Activated CD8-positive, alpha-beta memory T cell treated with anti-CD3 and anti-CD28 coated beads for 4 hours (primary cell): ENCODE measurements around the gene SLC9A9.
"Not testable (repeated sequence)": the region's sequence is repeated elsewhere in the genome, so short reads cannot be mapped to it uniquely, and the experiment has no call there.

Experiments used
- DNase-seq, 2 donors: peaks; one replicate each; pipeline ENCODE4 v3.0.0-alpha.2; 2020; ENCODE audit warnings: low read depth in 2 of 2

Gene SLC9A9

DNA sequence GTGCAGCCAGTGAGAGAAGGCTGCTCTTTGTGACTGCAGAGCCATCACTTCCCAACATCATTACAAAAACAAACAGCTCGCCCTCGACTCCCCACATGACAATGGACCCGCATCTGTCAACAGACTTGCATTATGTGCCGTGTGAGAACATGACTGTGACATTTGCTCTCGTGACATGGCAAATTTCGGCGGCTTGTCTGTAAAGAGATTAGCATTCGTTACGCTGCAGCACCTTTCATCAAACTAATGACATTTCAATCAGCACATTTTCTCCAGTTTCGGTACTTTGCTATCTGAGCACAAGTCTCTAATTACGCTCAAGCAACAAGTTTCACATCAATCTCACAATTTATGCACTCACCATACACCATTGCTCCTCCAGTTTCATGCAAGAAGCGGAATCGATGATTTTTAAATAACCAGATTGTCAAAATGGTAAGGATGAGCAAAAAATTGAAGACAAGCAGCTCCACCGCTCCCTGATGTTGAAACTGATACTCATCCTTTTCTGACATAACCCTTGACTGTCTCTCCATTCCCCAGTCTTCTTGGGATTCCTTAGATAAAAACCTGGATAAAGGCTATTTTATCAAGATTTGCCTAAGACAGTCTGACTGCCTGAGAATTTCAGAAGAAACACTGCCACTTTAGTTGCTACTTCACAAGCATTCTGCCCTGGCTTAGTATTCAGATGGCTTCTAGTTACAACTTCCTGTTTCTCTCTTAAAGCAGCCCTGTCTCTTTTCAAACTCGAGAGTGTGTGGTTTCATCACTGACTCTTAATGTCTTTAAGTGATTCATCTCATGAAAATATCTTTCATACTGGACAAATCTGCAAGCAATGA lies at the start of gene SLC9A9:
Gene SLC9A9, minus strand, starts transcription at position 682 of the 845 bp plus-strand sequence. Its CDS starts 146 bp downstream, at position 536.
- DNase-seq = no peak

- no peak for DNase-seq
Measured at GRCh38 chr3:143897576-143898295, 49.5 kb upstream of the SLC9A9 start.

GRCh38 chr3:143896486-143896885 lies 48.2 kb upstream of the SLC9A9 start:
- no peak for DNase-seq

DNA sequence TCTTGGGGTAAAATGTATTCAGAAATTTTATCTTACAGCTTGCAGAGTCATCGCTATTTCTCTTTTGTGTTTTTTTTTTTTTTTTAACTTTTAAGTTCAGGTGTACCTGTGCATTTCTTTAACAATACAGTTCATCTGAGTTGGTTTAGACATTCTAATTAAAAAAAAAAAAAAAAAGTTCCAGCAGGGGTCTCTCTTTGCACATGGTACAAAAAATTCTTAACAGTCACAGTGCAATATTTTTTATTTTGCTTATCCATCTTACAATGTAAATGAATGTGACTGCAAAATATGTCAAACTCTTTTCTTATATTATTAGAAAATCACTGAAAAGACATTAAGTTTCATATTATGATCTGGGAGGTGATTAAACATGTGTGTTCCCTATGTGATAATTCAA lies 47.5 kb upstream of the SLC9A9 start:
- no peak for DNase-seq

DNA sequence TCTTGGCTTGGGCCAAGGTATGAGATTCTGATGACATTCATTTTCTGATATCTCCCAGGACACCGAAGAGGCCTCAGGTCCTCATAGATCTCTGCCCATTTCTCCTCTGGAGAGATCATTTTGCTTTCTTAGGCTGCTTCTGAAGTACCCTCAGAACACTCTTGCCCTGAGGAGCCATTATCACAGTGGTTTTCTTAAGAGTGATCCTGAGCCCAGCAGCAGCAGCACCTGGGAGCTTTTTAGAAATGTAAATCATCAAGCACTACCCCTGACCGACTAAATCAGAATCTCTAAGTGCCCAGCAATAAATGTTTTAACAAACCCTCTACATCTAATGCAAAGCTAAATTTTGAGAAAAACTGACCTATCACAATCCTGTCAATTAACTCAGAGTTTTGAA lies 40.6 kb upstream of the SLC9A9 start:
- DNase-seq = no peak

DNA sequence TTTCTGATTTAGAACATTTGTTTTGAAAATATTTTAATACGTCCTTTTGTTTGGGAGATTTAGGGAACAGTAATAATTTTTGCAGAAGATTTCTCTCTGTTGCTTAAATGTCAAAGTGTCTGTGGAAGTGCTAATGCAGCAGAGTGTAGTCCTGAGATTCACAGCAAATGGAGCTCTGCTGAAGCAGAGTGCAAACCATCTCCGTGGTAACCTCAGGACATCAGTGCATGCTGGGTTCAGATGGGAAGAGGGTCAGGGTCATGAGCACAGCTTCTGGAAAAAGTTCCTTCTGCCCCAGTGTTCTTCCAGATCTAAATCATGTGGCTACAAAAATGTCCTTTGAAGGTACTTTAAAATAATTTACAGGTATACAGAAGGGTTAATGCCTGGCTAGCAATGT lies 39.9 kb upstream of the SLC9A9 start:
- DNase-seq = no peak

GRCh38 chr3:143885780-143886427 lies 37.6 kb upstream of the SLC9A9 start:
- no peak for DNase-seq

DNA sequence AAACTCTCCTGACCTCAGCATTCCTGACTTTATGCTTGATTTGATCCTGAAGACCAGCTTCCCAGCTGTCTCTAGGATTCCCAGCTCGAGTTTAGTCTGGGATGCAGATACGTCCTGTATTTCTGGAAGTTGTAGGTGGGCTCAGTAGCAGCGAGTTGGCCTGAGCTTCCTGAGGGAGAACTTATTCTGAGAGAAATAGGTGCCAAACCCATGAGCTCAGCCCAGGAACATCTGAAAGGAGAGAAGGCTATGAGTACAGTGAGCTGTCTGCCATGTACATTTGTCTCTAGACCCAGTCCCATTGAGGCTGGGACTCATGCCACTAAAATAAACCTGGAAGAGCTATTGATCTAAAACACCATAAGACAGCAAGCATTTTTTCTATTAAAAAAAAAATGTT lies 36.6 kb upstream of the SLC9A9 start:
- no peak for DNase-seq

DNA sequence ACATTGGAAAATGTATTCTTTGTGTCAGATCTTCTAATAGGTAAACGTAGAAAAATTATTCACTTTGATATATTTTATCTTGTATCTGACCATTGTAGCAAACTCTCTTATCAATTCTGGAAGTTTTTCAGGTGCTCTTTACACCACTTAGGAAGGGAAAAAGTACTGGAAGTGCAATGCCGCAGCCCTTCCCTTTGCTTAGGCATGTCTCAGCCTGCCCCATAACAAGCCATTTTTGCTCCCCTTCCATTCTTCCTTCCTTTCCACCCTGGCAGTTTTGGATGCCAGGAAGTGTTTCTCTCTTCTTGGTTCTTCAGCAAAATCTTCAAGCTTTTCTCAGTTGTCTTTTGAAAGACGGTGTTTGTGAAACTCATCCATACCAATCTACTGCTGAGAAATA lies 34.9 kb upstream of the SLC9A9 start:
- DNase-seq = no peak

GRCh38 chr3:143881095-143881494 lies 32.8 kb upstream of the SLC9A9 start:
- DNase-seq = no peak

- no peak for DNase-seq
Measured at GRCh38 chr3:143875546-143875945, 27.3 kb upstream of the SLC9A9 start.

- not testable (repeated sequence) for DNase-seq
Measured at GRCh38 chr3:143873553-143873952, 25.3 kb upstream of the SLC9A9 start.

- DNase-seq = no peak
Measured at GRCh38 chr3:143865302-143865701, 17.0 kb upstream of the SLC9A9 start.

GRCh38 chr3:143859465-143860203 lies 11.4 kb upstream of the SLC9A9 start:
- DNase-seq = no peak

- DNase-seq = no peak
Measured at GRCh38 chr3:143856252-143856970, 8.1 kb upstream of the SLC9A9 start.

DNA sequence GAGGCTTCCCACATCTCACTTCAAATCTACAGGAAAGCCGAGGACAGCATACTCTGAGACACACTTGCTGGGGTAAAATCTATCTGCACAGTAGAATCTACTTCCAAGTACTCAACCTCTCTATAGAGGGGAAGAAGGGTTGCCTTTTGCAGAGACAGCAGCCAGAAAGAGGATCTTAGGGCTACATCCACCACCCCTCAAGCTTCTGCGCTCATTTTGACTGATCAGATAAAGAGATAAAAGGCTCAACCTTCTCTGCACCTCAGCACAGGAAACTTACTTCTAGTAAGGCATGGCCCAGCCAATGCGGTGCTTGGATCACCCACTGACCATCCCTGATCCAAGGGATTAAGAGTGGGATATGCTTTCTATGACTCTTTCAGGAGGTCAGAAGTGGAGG lies 6.9 kb upstream of the SLC9A9 start:
- no peak for DNase-seq

DNA sequence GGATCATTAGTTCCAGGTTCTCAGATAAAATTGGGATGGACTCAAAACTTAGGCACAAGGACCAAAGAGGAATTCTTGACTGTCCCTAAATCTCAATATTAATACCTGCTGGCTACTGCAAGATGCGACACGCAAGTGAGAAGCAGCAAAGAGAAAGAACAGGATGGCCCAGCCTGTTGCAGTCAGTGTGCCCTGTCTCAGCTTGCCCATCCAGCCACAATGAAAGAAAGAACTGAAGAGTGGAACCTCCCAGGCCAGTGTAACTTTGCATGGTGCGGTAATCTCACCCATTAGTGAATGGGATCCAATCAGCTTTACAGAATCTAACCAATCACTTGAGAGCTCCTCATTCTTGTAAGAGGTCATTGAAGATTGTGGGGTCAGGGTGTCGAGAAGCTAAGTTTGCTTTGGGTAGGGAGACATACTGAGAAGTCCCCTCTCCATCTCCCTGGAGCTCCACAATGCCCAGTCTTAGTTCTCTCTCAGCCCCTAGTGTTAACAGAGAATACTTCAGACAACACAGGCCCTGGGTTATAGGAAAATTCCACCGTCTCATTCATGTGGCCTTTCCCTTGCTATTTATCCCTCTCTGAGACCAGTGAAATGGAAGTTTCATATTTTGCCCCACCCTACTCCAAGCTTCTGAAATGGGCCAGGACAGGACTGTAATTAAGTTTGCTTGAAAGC lies 3.2 kb upstream of the SLC9A9 start:
- no peak for DNase-seq

GRCh38 chr3:143850877-143851276 lies 2.6 kb upstream of the SLC9A9 start:
- no peak for DNase-seq

DNA sequence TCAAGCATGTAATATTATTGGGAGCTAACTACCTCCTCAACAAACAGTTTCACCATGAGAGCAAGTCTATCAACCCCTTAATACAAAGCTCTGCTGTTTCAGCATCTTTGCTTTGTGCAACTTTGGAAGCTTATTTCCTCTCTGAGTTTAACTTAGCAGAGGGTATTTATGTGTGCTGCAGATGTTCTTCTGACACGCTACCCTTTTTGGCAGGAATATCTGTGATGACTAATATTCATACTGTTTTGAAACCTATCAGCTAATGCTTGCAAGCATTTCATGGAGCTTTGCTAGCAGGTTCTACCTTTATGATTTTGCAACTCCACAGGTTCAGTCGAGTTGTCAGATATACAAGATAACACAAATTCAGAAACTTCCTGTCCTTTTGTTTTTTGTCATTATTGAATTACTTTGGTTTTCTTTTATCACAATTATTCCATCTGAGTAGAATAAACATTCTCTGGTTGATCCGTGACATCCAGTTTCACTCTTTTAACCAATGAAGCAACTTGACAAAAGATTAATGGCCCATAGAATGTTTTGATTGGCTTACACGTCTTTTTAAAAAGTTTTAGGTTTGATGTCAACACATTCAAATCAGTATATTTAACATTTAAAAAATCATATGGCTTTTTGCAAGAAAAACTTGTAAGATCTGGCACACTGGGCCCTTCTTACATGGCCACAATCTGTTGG lies 1.7 kb upstream of the SLC9A9 start:
- DNase-seq = no peak

- no peak for DNase-seq
Measured at GRCh38 chr3:143848704-143849103, 436 bp upstream of the SLC9A9 start.
